Measurements from ENCODE around the gene AKT1. TPM values are rescaled to one million over a fixed set of nuclear protein-coding genes. Genes with fewer than 3 reads are reported as not detected.

Gene AKT1
- total RNA-seq, 2 experiments from 2014 or later, result 116 to 121 TPM

DNA sequence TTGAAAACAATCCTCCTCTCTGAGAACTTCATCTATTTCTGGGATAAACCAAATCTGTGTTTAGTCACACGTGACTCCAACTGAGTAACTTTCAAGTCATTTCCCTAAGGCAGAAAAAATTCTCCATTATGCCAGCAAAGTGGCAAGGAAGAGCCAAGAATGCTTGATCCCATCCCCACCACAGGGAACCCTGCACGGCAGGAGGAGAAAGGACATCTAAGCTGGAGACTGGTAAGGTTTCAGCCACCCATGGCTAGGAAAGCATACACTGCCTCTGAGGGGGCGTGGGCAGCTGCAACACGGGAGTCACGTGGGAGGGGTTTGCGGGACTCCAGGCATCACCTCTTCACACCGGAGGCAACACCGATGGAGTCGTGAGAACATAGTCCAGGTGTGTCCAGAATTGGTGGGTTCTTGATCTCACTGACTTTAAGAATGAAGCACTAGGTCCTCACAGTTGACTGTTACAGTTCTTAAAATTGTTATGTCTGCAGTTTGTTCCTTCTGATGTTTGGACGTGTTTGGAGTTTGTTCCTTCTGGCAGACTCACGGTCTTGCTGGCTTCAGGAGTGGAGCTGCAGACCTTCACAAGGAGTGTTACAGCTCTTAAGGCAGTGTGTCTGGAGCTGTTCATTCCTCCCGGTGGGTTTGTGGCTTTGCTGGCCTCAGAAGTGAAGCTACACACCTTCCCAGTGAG, 45.3 kb downstream of the AKT1 start:
- Mint-ChIP-seq H3K27ac (no peak overlapping the region), H3K27me3 (no peaks in the 10 kb centered on the region), H3K36me3 (ENCODE audit: low read depth) (peaks cover 13% of the 10 kb centered on the region), H3K4me3 (no peak overlapping the region), H3K4me1 (ENCODE audit: low read depth) (peaks cover 33% of the 10 kb centered on the region), H3K9me3 (no peaks in the 10 kb centered on the region)
- ATAC-seq (no peak), DNase-seq (no peak)
- ChIA-PET CTCF (interaction anchor here (1.0 to 3.3 kb wide), 5 partner anchors 18 to 76 kb away, joined by 3 to 14 read pairs (median 5); partner anchors contain the start of gene ADSS1), POLR2A (interaction anchor here (0.9 to 2.8 kb wide), 2 partner anchors 16 to 25 kb away, joined by 3 to 13 read pairs; partner anchors contain the start of gene ADSS1)
- TF ChIP-seq, protein P1, sequence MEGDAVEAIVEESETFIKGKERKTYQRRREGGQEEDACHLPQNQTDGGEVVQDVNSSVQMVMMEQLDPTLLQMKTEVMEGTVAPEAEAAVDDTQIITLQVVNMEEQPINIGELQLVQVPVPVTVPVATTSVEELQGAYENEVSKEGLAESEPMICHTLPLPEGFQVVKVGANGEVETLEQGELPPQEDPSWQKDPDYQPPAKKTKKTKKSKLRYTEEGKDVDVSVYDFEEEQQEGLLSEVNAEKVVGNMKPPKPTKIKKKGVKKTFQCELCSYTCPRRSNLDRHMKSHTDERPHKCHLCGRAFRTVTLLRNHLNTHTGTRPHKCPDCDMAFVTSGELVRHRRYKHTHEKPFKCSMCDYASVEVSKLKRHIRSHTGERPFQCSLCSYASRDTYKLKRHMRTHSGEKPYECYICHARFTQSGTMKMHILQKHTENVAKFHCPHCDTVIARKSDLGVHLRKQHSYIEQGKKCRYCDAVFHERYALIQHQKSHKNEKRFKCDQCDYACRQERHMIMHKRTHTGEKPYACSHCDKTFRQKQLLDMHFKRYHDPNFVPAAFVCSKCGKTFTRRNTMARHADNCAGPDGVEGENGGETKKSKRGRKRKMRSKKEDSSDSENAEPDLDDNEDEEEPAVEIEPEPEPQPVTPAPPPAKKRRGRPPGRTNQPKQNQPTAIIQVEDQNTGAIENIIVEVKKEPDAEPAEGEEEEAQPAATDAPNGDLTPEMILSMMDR (IDR thresholded peaks at IDR 0.05), result no peak
- intact Hi-C loops (cut with micrococcal nuclease), result loop anchor here (5.0 kb wide), 1 partner anchor 317 kb away; the partner anchor contains the start of gene GPR132

DNA sequence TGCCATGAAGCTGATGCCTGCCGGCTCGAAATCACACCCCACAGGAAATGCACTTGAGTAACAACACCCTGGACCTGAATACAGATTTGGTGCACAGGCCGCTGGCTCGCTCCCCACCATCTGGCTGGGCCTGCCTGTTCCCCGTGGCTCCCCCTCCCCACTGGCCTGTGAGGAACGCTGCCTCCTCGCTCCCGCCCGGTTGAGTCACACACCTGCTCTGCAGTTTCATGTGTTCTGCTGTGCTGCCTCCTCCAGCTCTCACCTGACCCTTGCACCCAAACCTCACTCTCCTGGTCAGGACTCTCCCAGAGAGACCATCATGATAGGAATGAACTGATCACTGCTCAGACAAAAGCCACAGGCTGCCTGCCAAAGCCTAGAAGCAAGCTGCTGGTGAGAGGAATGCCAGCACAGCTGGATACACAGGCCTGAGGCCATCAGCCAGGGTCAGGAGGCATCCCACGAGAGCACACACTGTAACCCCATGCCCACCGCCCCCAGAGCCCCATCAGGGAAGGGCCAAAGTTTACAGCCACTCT, 46.4 kb downstream of the AKT1 start:
- ATAC-seq, result no peak
- CTCF ChIA-PET, result interaction anchor here (0.7 to 1.1 kb wide), 4 partner anchors 19 to 77 kb away, joined by 3 to 4 read pairs (median 3); no protein-coding TSS in a partner anchor
- TF ChIP-seq, protein P1 (IDR thresholded peaks at IDR 0.05), result no peak
- Mint-ChIP-seq H3K4me1 (ENCODE audit: low read depth) (peaks cover 27% of the 10 kb centered on the region), H3K36me3 (ENCODE audit: low read depth) (peaks cover 6% of the 10 kb centered on the region), H3K9me3 (no peaks in the 10 kb centered on the region), H3K27me3 (no peaks in the 10 kb centered on the region), H3K27ac (no peak overlapping the region), H3K4me3 (no peak overlapping the region)
- intact Hi-C loops (cut with micrococcal nuclease), result no loop called here
- POLR2A ChIA-PET, result interaction anchor here (1.2 kb wide), 1 partner anchor 11 kb away, joined by 3 read pairs; no protein-coding TSS in a partner anchor
- no peak for DNase-seq

DNA sequence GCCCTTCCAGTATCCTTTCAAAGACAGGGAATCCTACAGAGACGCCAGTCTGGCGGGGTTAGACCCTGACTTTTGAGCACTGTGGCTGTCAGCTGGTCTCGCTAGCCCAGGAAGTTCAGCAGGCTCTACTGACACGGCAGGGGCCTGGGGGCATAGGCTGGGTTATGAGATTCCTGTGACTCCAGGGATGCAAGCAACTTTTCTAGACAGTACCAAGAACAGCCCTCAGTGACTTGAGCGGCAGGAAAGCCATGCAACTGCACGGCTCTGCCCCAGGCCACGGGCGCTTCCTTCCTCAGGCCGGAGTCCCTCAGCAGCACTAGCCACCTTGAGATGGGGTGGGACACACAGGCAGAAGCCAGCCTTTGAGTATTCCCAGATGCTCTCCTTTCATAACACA, 47.7 kb downstream of the AKT1 start:
- no peaks in the 10 kb centered on the region for H3K36me3 Mint-ChIP-seq (ENCODE audit: low read depth)
- H3K4me3 Mint-ChIP-seq, result no peak overlapping the region
- ATAC-seq, result no peak
- H3K27ac Mint-ChIP-seq, result no peak overlapping the region
- DNase-seq, result no peak
- H3K4me1 Mint-ChIP-seq (ENCODE audit: low read depth), result peaks cover 20% of the 10 kb centered on the region
- ChIA-PET CTCF (no interaction called here), POLR2A (interaction anchor here (1.2 kb wide), 1 partner anchor 12 kb away, joined by 3 read pairs; no protein-coding TSS in a partner anchor)
- H3K9me3 Mint-ChIP-seq, result no peaks in the 10 kb centered on the region
- intact Hi-C loops (cut with micrococcal nuclease), result no loop called here
- H3K27me3 Mint-ChIP-seq, result no peaks in the 10 kb centered on the region
- TF ChIP-seq, protein P1 (IDR thresholded peaks at IDR 0.05), result no peak

DNA sequence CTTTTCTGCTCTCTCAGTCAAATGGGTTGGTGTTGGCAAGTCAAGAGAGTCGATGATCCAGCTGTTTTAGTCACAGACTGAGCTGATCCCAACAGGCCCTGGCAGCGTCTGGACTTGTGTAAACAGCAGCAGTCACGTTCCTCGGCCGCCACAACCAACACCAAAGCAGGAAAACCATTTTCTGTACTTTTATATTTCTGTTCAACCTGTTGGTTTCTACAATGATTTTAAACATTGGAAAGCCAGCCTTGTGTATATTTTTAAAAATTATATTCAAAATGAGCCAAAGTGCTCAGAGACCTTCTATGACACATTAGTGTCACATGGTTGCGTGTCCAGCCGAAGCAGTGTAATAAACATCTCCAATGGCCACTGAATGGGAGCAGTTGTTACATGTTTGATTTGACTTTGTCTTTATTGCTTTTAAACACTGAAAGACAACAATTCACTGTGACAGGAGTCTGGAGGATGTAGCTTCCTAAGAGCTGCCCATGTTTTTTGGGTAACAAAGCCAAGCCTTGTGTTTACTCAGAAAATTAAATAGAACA, 48.5 kb downstream of the AKT1 start:
- H3K27ac Mint-ChIP-seq, result no peak overlapping the region
- intact Hi-C loops (cut with micrococcal nuclease), result no loop called here
- ChIA-PET POLR2A (no interaction called here), CTCF (no interaction called here)
- peaks cover 20% of the 10 kb centered on the region for H3K4me1 Mint-ChIP-seq (ENCODE audit: low read depth)
- no peak overlapping the region for H3K4me3 Mint-ChIP-seq
- TF ChIP-seq, protein P1 (IDR thresholded peaks at IDR 0.05), result no peak
- H3K9me3 Mint-ChIP-seq, result no peaks in the 10 kb centered on the region
- H3K27me3 Mint-ChIP-seq, result no peaks in the 10 kb centered on the region
- H3K36me3 Mint-ChIP-seq (ENCODE audit: low read depth), result no peaks in the 10 kb centered on the region
- no peak for DNase-seq
- ATAC-seq, result no peak

DNA sequence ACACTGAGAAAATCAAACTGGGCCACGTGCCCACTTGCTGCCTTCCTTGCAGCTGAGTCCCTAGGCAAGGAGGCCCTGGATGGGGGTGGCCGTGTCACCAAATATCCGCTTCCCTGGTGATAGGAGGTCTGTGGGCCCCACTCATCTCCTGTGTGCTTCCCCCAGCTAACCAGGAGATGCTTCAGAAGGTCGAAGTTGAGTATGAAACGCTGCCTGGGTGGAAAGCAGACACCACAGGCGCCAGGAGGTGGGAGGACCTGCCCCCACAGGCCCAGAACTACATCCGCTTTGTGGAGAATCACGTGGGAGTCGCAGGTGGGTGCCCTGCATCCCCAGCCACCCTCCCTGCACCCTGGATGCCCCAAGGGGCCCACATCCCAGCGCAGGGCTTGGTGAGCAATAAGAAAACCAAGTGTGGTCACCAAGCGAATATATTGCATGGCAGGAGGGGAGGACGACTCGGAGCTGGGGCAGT, 49.4 kb downstream of the AKT1 start:
- Mint-ChIP-seq H3K27me3 (no peaks in the 10 kb centered on the region), H3K27ac (peak overlapping the region; percentile 76), H3K9me3 (no peaks in the 10 kb centered on the region), H3K36me3 (ENCODE audit: low read depth) (no peaks in the 10 kb centered on the region), H3K4me3 (no peak overlapping the region), H3K4me1 (ENCODE audit: low read depth) (peaks cover 20% of the 10 kb centered on the region)
- peak; percentile 75 for ATAC-seq
- intact Hi-C loops (cut with micrococcal nuclease), result no loop called here
- TF ChIP-seq, protein P1 (IDR thresholded peaks at IDR 0.05), result no peak
- peak; percentile 77 for DNase-seq
- ChIA-PET POLR2A (no interaction called here), CTCF (no interaction called here)
